Cerebellar nuclear complex (tissue), 1 donor: ENCODE results near the gene ALOX5.
"Not testable (repeated sequence)": the region's sequence is repeated elsewhere in the genome, so short reads cannot be mapped to it uniquely, and the experiment has no call there.

Experiments
- DNase-seq, 2 experiments: peaks; one replicate each; lab custom pipeline; 2025; lab: John Stamatoyannopoulos, UW

The ALOX5 gene

DNA sequence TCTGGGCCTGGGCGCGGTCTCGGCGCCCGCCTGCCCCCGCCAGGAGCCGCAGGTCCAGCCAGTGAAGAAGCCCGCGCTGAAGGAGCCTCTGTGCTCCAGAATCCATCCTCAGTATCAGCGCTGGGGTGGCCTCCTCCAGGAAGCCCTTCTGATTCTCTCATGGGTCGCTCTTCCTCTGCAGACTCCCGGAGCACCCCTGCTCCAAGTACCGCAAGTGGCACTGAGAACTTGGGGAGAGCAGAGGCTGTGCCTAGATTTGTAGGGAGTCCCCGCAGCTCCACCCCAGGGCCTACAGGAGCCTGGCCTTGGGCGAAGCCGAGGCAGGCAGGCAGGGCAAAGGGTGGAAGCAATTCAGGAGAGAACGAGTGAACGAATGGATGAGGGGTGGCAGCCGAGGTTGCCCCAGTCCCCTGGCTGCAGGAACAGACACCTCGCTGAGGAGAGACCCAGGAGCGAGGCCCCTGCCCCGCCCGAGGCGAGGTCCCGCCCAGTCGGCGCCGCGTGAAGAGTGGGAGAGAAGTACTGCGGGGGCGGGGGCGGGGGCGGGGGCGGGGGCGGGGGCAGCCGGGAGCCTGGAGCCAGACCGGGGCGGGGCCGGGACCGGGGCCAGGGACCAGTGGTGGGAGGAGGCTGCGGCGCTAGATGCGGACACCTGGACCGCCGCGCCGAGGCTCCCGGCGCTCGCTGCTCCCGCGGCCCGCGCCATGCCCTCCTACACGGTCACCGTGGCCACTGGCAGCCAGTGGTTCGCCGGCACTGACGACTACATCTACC is at the start of gene ALOX5:
TSS of gene ALOX5 (plus strand) at position 641 of the 774 bp plus-strand sequence. CDS start at position 705, 64 bp downstream.
- DNase-seq = no peak

GRCh38 chr10:45325116-45325515 is 48.9 kb upstream of the ALOX5 start:
- no peak for DNase-seq

DNA sequence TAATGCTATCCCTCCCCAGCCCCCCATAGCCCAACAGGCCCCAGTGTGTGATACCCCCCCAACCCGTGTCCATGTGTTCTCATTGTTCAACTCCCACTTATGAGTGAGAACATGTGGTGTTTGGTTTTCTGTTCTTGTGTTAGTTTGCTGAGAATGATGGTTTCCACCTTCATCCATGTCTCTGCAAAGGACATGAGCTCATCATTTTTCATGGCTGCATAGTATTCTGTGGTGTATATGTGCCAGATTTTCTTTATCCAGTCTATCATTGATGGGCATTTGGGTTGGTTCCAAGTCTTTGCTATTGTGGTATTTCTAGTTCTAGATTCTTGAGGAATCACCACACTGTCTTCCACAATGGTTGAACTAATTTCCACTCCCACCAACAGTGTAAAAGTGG is 47.2 kb upstream of the ALOX5 start:
- DNase-seq = not testable (repeated sequence)

GRCh38 chr10:45331824-45332223 is 42.2 kb upstream of the ALOX5 start:
- DNase-seq = not testable (repeated sequence)

DNA sequence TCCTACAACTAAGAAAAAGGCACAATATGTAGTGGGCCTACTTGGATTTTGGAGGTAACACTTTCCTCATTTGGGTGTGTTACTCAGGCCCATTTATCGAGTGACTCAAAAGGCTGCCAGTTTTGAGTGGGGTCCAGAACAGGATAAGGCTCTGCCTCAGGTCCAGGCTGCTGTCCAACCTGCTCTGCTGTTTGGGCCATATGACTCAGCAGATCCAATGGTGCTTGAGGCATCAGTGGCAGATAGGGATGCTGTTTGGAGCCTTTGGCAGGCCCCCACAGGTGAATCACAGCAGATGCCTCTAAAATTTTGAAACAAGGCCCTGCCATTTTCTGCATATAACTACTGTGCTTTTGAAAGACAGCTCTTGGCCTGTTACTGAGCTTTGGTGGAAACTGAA is 34.1 kb upstream of the ALOX5 start:
- DNase-seq = no peak

DNA sequence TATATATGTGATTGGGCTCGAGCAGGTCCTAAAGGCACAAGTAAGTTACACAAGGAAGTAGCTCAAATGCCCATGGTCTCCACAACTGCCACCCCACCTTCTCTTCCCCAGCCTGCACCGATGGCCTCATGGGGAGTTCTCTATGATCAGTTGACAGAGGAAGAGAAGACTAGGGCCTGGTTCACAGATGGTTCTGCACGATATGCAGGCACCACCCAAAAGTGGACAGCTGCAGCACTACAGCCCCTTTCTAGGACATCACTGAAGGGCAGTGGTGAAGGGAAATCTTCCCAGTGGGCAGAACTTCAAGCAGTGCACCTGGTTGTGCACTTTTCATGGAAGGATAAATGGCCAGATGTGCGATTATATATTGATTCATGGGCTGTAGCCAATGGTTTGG is 33.6 kb upstream of the ALOX5 start:
- not testable (repeated sequence) for DNase-seq

- DNase-seq = not testable (repeated sequence)
Measured at GRCh38 chr10:45346652-45347335, 27.2 kb upstream of the ALOX5 start.

- not testable (repeated sequence) for DNase-seq
Measured at GRCh38 chr10:45347464-45347863, 26.6 kb upstream of the ALOX5 start.

- not testable (repeated sequence) for DNase-seq
Measured at GRCh38 chr10:45348196-45348765, 25.7 kb upstream of the ALOX5 start.

- DNase-seq = no peak
Measured at GRCh38 chr10:45353186-45353585, 20.8 kb upstream of the ALOX5 start.

- no peak for DNase-seq
Measured at GRCh38 chr10:45354261-45354660, 19.8 kb upstream of the ALOX5 start.

DNA sequence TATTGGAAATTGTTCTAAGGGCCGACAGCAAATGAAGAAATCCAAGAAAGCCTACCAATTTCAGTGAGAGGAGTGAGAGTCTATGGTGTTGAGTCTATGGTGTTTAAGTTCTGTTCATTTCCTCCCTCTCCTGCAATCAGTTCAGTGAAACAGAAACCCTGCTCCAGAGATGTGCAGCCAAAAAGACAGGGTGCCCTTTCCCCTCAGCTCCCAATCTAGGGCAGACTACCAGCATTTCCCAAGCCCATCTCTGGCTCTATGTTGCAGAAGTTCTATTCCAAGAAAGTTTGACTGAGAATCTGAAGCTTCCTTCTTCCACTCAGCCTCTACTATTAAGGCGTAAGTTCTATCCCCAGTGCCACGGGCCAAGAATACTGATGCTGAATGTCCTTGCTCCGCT is 18.5 kb upstream of the ALOX5 start:
- DNase-seq = no peak

- not testable (repeated sequence) for DNase-seq
Measured at GRCh38 chr10:45358961-45359360, 15.1 kb upstream of the ALOX5 start.

GRCh38 chr10:45361983-45362799 is 11.8 kb upstream of the ALOX5 start:
- DNase-seq = not testable (repeated sequence)

GRCh38 chr10:45367643-45368042 is 6.4 kb upstream of the ALOX5 start:
- not testable (repeated sequence) for DNase-seq

- DNase-seq = no peak
Measured at GRCh38 chr10:45368181-45368580, 5.8 kb upstream of the ALOX5 start.

DNA sequence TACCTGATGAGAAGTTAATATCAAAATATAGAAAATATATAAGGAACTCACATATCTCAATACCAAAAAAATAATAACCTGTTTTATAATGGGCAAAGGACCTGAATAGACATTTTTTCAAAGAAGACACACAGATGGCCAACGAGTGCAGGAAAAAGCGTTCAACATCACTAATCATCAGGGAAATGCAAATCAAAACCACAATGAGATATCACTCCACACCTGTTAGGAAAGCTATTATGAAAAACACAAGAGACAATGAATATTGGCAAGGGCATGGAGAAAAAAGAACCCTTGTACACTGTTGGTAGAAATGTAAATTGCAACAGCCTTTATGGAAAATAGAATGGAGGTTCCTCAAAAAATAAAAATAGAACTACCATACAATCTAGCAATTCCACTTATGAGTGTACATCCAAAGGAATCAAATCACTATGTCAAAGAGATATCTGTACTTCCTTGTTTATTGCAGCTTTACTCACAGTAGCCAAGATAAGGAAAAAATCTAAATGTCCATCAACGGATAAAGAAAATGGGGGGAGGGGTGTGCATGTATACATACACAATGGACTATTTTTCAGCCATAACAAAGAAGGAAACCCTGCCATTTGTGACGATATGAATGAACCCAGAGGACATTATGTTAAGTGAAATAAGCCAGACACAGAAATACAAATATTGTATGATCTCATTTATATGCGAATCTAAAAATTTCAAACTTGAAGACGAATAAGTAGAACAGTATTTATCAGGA is 3.6 kb upstream of the ALOX5 start:
- no peak for DNase-seq

- no peak for DNase-seq
Measured at GRCh38 chr10:45371560-45371959, 2.5 kb upstream of the ALOX5 start.

DNA sequence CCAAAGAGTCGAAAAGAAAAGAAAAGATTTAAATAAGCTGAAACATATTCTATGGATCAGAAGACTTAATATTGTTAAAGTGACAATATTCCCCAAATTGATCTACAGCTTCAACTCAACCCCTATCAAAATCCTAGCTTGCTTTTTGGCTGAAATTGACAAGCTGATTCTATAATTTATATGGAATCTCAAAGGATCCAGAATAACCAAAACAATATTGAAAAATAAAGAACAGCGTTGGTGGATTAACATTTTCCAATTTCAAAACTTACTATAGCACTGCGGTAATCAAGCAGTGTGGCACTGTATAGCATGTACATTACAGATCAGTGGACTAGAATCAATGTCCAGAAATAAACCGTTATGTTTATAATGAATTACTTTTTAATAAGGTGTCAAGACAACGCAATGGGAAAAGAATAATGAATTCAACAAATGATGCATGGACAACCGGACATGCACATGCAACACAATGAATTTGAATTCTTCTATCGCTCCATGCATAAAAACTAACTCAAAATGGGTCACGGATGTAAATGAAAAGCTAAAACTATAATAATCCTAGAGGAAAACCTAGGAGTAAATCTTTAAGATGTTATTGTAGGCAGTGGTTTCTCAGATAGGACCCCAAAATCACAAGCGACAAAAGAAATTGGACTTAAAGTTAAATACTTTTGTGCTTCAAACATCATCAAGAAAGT is 1.6 kb upstream of the ALOX5 start:
- no peak for DNase-seq

DNA sequence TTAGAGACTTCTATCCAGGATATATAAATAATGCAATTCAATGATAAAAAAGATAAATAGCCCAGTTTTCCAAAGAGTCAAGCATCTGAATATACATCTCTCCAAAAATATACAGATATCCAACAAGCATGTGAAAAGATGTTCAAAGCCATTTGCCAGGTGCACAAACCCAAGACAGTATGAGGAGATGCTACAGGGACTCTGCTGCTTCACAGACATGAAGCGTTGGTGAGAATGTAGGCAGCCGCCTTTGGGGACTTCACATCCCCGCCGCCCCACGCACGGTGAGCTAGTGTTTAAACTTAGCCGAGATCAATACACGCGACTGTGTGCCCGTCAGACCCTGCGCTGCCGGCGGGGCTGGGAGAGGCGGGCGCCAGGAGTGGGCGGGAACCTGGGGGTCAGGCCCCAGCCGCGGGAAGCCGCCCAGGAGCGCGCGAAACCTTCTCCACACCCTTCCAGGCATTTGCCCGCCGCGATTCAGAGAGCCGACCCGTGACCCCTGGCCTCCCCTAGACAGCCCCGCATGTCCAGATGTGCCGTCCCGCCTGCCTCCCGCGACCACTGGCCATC is 927 bp upstream of the ALOX5 start:
- no peak for DNase-seq
